NCI-H774 (cell line): ENCODE data around the gene MYH10.

Experiments used
- DNase-seq: peaks from one replicate; lab custom pipeline; 2025; lab: John Stamatoyannopoulos, UW

MYH10 gene

DNA sequence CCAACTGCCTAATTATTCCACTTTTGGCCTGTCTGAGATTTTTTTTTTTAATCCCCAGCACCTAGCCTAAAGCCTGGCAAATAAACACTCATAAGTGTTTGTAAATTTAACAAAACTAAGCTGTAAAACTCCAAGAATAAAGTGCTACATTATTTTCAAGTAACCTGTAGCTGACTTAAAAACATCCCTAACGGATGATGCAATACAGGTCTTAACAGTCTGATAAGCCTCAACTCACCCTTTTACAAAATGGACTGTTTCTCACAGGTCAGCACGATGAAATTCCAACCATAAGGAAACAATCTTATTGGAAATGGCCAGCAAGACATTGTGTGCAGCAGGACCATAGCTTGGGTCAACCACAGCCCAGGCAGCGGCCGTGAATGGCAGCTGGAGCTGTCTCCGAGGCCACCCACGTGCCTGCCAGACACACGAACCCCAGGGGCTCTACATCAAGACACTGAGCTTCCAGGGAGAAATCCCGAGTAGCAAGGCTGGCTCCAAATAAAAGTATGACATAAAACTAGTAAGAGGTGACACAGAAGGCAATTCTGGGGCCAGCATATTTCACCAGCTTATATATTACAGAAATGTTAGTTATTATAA lies 135.9 kb downstream of the MYH10 start:
- DNase-seq = no peak

DNA sequence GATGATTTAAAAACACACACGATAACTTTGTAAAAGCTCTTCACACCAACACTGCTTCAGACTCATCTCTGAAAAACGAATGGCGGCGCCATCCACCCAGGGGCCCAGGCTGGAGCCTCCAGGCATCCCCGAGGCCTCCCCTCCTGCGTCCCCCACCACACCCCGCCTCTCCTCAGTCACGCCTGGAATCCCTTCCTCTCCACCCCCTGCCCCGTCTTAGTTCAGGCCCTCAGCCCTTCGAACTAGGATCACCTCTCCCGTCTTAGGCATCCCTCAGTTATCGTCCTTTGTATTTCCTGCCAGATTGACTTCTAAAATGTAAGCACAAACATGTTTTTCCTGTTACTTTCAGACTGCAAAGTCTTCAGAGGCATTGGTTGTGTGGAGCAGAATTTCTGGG lies 136.5 kb downstream of the MYH10 start:
- no peak for DNase-seq

DNA sequence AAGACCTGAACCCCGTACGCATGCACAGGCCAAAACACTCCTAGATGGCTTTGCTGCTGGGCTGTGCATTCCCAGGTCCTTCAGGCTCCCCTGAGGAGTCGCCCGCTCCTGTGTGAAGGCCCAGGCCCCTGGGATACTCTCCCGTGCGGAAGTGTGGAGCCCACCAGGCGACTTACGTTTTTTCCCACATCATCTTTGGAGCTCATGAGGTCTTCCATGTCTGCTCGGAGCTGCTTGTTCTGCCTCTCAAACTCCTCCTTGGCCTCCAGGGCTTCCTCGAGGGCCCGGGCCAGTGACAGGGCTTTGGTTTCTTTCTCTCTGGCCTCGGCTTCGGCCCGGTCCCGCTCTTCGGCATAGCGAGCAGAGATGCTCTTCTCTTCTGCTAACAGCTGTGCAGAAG lies 138.4 kb downstream of the MYH10 start:
- no peak for DNase-seq

DNA sequence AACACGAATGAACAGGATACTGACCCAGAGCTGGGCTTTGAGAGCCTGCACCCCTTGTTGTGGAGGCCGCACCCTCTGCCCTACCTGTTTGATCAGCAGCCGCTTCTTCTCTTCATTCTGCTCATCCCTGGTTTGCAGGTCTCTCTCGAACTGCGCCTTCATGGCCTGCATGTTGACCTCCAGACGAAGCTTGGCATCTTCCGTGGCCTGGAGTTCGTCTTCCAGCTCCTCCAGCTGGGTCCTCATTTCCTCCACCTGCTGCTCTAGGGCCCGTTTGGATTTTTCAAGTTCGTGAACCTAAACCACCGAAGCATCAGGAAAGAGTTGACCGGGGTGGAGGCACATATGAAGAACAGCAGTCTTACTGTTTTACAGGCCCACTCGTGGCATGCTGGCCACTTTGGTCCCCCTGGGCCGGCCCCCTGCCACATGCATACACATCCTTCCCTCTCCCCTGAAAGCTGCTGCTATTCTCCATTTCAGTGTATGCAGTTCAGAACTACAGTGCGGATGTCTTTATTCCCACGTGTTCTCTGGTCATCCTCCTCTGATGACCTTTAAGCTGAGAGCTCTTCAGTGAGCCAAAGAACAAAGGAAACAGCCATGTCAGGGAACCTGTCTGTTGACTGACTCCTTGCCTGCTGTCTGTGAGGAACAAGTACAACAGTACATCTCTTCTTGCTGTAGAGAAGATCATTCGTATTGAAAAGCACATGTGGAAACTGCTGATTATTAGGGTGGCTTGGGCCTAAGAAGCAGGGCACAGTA lies 140.1 kb downstream of the MYH10 start:
- no peak for DNase-seq

DNA sequence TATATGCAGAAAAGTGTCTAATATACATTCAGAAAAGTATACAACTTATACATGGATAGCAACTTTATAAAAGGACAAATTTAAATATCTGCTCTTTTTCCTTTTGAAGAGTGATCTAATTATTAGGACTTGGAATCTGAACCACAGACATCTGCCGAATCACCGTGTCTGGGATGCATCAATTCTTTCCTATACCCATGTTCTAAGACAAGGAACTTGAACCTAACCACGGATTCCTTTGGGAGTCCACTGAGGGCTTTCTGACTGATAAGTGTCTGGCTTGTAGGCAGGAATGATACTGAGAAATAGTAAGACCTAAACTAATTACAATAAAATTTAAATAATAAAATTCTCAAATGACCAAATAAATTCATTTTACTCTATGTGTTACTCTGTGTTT lies 140.7 kb downstream of the MYH10 start:
- no peak for DNase-seq

DNA sequence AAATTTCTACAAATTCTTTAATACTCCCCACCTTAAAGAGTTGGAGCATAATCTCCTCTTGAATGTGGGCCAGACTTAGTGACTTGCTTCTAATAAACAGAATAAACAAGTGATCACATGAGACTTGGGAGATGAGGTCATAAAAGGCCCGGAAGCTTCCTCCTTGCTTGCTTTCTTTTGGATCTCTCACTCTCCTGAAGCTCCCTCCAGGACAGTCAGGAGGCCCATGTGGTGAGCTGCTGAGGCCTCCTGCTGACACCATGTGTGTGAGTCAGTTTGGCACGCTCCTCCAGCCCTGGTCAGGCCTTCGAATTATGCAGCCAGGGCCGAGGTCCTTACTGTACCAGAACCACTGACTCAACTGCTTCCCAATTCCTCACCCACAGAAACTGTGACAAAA lies 141.6 kb downstream of the MYH10 start:
- no peak for DNase-seq

DNA sequence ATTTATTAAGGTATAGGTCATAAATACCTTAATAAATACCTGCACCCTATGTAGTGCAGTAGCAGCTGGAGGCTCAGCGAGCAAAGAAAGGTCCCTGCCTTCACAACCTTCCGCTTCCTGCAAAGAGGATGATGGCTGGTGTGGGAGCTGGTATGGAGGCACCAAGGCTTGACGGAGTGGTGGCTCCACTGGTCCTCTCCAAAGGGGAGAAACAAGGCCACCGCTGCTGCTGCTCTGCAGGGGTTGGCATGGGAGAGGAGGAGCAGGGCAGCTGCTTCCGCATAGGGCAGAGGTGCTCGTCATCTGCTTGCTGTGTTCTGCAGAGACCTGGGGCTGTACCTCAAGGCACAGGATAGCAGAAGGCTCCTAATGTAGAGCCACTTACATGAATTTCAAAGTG lies 142.0 kb downstream of the MYH10 start:
- no peak for DNase-seq

DNA sequence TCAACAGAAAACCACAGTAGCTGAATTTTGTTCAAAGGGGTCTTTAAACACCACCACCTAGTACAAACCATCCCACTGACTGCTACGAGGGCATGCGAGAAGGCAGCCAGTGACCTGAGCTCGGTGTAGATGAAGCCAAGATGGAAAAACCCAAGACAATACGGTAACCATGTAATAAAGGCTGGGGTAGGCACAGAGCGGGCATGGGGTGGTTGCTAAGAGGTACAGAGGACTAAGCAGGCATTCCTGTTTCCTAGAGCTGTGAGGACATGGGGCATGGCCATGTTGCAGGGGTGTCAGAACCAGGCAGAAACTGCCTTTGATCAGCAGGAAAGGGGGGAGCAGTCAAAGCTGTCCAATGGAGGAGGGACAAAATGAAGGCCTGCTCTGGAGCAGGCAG lies 142.8 kb downstream of the MYH10 start:
- no peak for DNase-seq

DNA sequence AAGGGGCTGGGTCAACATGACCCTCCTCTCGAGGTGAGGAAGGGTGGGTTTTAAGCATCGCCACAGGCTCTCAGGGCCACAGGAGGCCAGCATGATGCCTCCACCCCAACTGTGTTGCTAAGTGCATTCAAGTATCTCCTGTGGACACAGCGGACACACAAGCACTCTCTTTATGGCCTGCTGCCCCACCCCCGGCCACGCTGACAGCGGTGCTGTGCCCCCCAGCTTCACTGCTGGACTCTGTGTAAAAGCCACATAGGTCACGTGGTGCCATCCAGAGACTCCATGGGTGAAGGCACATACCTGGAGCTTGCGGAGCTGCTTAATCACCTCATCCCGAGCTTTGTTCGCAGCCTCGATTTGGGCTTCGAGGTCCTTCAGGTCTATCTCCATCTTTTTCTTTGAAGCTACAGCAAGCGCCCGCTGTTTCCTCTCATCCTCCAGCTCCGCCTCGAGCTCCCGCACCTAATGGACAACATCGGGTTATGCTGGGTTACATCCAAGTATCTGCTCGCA lies 143.3 kb downstream of the MYH10 start:
- DNase-seq = no peak

DNA sequence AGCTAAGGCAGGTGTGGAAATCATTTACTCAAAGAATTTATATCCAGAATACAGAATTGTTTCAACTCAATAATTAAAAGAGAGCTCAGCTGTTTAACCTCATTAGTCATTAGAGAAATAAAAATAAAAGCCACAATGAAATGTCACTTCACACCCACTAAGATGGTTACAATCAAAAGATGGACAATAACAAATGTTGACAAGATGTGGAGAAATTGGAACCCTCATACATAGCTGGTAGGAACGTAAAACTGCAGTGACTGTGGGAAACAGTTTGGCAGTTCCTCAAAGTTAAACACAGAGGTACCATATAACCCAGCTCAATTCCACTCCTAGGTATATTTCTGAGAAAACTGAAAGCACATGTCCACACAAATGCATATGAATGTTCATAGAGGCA lies 145.0 kb downstream of the MYH10 start:
- DNase-seq = no peak

DNA sequence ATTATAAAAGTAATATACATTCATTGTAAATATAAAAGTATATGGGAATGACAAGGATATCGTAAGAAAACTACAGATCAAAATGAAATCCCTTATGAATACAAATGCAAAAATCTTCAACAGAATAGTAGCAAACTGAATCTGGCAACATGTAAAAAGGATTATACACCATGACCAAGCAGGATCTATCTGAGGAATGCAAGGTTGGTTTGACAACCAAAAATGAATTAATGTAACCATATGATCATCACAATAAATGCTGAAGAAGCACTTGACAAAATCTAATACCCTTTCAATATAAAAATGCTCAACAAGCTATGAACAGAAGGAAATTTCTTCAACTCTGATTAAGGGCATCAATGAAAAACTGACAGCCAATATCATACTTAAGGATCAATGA lies 146.1 kb downstream of the MYH10 start:
- DNase-seq = no peak

DNA sequence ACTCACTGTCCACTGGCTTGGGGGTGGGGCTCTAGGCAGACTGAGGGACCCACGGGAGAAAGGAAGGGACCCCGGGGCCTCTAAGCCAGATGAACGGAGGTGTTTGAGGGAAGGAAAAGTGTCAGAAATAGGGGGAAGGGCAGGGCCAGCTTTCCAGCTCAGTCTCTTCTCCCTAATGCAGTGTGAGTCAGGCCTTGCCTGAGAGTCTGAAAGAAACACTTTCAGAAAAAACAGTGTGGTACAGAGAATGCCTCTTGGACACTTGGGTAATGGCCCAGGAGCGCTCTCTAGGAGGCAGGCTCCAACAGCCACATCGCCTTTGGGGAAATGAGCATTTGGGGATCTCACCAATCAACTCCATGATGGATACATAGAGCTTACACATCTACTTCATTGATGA lies 148.0 kb downstream of the MYH10 start:
- no peak for DNase-seq

DNA sequence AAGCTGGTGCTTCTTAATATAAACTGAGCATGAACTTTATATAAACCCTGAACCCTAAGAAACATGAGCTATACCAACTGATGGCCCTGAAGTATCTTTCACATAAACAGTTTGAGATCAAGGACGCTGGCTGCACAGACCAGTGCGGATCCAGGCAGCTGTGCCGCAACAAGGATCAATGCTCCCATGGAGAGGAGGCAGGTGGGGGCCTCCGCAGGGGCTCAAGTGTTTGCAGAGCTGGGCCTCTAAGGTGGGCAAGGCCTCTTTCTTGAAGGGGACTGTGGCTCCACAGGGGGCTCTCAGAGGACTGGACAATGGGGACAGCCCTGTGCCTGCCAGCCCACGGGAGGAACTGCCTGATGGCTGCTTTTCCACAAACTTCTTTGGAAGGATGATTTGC lies 148.8 kb downstream of the MYH10 start:
- no peak for DNase-seq

DNA sequence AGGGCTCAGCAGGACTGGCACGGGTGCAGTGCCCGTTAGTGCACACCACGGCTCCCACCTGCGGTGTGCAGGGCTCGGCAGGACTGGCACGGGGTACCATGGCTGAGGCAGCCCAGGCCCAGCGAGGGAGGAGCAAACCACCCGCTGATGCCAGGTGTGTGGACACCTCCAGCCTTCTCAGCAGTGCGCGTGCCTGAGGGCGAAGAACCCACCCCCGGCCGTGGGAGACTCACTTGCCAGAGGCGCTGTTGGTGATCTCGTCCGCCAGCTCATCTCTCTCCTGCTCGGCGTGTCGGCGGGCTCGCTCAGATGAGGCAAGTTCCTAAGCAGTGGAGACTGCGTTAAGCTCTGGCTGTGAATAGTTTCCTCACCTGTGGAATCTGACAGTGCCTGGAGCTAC lies 149.4 kb downstream of the MYH10 start:
- no peak for DNase-seq

DNA sequence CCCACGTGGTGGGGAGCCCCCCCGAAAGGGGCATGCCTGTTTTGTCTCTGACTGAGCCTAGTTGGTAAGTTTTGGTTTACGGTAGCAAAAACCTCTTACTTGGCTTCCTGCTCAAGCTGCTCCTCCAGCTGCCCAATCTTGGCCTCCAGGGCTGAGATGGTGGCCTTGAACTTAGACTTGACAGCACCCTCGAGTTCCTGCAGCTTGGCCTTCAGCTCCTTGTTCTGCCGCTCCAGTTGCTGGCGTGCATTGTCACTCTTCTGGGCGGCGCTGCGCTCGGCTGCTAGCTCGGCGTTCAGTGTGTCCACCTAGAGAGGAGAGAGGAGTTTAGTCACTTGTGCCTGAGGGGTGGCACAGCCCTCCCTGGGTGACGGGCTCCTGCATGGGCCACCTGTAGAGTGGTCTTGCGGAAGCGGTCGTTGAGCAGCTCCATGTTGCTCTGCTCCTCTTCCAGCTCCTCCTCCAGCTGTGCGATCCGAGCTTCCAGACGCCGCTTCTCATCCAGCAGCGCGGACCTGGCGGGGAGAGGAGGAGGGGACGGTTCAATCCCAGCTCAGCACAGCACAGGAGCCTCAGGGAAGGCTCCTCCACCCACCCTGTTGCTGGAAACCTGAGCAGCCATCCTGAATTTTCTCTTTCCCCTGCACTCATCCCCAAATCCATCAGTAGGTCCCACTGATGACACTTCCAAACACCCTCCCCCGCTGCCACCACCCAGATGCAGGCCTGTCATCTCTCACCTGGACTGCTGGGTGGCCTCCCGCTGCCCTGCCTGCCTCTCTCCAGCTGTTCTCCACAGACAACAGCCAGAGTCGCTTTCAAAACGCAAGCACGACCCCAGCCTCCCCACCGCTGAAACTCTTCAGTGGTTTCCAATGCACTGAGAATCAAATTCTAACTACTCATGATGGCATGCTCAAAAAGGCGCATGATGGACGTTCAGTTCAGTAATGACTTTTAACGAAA lies 150.2 kb downstream of the MYH10 start:
- DNase-seq = no peak

DNA sequence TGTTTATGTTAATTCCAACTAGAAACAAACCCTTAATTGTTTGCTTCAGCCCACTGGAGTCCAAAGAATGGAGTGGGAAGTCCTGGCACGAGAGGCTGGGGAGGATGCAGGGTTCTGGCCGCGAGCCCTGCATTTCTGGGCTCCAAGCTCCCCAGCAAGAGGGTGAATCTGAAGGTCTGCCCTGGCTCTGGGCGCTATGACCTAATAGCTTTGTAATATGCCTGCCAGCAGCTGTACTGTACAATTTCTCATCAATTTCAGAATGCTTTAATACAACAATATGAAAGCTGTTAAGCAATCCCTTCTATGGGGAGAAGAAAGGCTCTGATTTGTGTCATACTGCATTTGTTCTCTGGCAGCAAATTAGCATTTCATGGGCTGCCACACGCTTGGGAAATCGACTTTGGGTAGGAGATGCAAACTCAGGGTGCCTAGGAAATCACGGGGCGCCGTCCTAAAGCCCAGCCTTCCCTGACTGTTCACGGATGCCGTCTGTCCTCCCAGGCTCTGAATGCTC lies 151.0 kb downstream of the MYH10 start:
- DNase-seq = no peak

DNA sequence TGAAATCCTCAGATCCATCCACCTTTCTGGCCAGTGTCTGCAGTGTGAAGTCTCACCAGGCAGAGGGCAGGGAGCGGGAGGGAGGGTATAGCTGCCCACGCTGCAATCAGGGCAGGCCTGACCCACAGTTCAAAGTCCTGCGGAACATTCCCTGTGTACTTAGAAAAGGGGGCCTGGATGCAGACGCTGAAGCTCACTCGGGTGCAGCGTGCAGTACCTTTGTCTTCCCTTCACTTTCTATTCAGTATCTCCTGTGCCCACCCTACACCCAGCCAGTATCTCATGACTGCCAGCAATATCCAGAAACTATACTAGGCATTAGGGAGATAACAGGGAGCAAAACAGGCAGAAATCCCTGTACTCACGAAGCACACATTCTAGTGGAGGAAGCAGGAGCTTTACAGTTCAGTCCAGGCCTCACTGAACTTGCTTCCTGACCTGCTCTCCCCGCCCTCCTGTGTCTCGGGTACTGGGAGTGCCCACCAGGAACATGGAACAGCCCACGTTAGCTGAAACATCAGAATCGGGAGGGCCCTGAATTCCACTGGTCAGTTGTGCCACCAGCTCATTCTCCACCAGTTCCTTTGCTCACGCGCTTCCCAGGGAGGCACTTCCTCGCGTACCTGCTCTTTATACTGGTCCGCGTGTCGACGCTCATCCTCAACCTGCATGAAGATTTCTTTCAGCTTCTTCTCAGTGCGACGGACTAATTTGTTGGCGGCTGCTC lies 152.6 kb downstream of the MYH10 start:
- DNase-seq = no peak

DNA sequence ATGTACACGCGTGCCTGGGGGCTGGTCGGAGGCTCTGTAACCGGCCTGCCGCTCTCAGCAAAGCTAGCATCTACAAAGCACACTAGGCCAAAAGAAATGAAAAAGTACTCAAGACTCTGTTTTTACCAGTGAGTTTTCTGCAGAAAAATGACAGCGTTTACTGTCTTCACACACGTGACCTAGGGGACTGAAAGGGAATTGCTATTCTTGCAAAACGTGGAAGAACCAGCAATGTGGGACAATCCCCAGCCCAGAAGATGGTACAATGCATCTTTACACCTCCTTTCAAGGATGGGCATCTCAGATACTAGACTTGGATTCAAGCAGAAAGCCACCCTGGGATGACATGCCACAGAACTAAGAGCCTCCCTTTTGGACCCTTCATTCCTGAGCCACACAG lies 153.4 kb downstream of the MYH10 start:
- no peak for DNase-seq

DNA sequence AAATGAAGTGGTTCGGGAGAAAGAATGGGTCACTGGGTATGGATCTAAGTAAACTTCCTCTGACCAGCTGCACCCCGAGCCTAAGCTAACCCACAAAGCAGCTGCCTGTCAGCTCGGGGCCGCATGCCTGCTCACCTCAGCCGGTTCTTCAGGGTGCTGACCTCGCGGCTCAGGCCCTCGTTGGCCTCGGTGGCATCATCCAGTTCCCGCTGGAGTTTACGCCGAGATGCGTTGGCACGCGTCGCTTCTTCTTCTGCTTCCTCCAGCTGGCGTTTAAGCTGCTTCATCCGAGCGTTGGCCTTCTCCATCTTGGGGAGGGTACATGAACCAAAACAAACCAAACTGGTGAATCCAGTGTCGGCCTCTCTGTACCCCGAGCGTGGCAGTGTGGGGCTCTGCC lies 153.8 kb downstream of the MYH10 start:
- no peak for DNase-seq

DNA sequence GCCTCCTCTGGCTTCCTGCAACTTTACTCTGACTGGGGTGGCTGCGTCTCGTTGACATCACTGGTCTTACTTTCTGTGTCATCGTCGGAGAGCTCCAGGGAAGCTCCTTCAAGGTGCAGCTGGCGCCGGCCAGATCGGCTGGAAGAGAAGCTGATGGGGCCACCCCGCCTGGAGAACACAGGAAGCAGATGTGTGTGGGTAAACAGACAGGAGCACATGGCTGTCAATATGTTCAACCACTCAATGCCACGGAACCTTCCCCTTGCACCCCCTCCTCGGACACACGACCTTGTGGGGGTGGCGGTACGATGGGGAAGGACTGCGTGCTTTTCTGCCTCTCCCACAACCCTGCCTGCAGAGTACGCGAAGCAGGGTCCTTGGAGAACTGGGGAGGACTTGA lies 154.7 kb downstream of the MYH10 start:
- no peak for DNase-seq

DNA sequence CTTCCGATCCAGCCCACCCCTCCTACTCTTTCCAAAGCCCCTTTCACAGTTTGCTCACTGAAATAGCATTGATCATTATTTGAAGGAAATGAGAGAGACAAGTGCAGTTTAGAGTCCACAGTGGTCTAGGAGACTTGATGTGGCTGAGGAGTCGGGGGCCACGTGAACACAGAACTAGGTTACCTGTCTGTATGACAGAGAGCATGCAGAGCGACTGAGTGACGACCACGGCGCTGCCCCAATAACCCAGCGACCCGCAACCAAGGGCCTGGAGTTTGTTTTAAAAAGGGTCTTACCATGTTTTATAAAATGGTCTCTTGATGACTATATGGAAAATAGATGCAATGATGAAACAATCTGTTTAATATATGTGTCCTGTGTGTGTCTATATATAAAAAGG lies 155.3 kb downstream of the MYH10 start:
- DNase-seq = no peak

DNA sequence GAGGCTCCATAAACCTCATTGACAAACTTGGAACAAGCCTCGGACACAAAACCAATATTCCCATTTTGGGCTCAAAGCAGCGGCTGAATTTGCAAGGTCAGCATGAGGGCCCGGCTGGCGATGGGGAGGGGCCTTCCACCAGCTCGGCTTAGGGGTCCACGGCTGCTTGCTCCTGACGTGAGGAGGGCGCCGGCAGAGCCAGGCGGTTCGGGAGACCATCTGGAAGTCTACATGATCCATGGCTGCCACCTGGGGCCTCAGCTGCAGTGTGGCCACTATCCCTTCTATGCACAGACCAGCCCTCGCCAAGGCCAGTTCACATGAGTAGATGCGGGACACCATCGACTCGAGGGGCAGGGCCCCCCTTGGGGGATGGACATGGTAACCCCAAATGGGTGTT lies 155.7 kb downstream of the MYH10 start:
- no peak for DNase-seq
